HepG2 (cell line): ENCODE data around the gene KLF6.

Experiments
- CTCF ChIP-seq: sonication (generic); formaldehyde crosslinking; IDR thresholded peaks from 2 replicates; pipeline ENCODE4 v1.5.0; 2020; ENCODE audit warnings: mild to moderate bottlenecking, missing genetic modification reagents, moderate library complexity
- KLF9 ChIP-seq: IDR thresholded peaks from 2 replicates; pipeline ENCODE4 v1.6.1; 2016; ENCODE audit warnings: low read depth
- USF2 ChIP-seq, 2 experiments: sonication (generic) in 1 of 2; formaldehyde crosslinking in 1 of 2; IDR thresholded peaks; 2 replicates each; pipeline versions ENCODE4 v1.5.1 to v1.6.1; 2011 to 2020; ENCODE audit warnings: borderline replicate concordance in 1 of 2, low read depth in 1 of 2, low read length in 1 of 2, mild to moderate bottlenecking in 1 of 2, missing genetic modification reagents in 1 of 2, moderate library complexity in 1 of 2
- ZBTB3 ChIP-seq: sonication (generic); formaldehyde crosslinking; IDR thresholded peaks from 2 replicates; pipeline ENCODE4 v1.4.0; 2020; ENCODE audit warnings: low read depth, mild to moderate bottlenecking, moderate library complexity, missing genetic modification reagents, borderline replicate concordance
- ZZZ3 ChIP-seq: sonication (generic); formaldehyde crosslinking; IDR thresholded peaks from 2 replicates; pipeline ENCODE4 v1.4.0; 2020; ENCODE audit warnings: missing genetic modification reagents, mild to moderate bottlenecking, borderline replicate concordance

- no peak for TF ChIP-seq KLF9 (CRISPR knock-in tag)
- no peak for TF ChIP-seq CTCF (CRISPR knock-in tag)
- TF ChIP-seq ZZZ3 = no peak
- no peak for TF ChIP-seq ZBTB3 (CRISPR knock-in tag)
- TF ChIP-seq USF2 (IDR thresholded peaks at IDR 0.05; ENCODE audit: low read depth, low read length) = no peak
- no peak for TF ChIP-seq USF2 (CRISPR knock-in tag; IDR thresholded peaks at IDR 0.05; ENCODE audit: borderline replicate concordance)
Measured at GRCh38 chr10:3811291-3811870, 26.4 kb upstream of the KLF6 start.
